ENCODE results near the gene FBXO44. TPM values are rescaled to one million over a fixed set of nuclear protein-coding genes. Genes with fewer than 3 reads are reported as not detected.

The FBXO44 gene
- total and polyA plus RNA-seq, 2 donors from 2014 or later = 22.5 to 66.6 TPM

GRCh38 chr1:11615090-11615489 lies 39.6 kb upstream of the FBXO44 start:
- H3K4me3 ChIP-seq (ENCODE audit: low read length in 3 of 3) = no peak overlapping the region
- H3K9me3 ChIP-seq (ENCODE audit: control insufficient read depth in 2 of 3, insufficient read depth in 1 of 3, low read length in 3 of 3) = no peaks in the 10 kb centered on the region
- H3K4me1 ChIP-seq (ENCODE audit: control insufficient read depth in 2 of 3, insufficient read depth in 2 of 3, low read depth in 1 of 3, low read length in 3 of 3) = no peaks in the 10 kb centered on the region
- FAIRE-seq (no peak), DNase-seq (no peak)
- intact Hi-C loops (cut with DNase I) = no loop called here
- H3K27ac ChIP-seq (ENCODE audit: low read depth in 2 of 2, low read length in 2 of 2) = no peak overlapping the region
- TF ChIP-seq CTCF (IDR thresholded peaks at IDR 0.05; ENCODE audit: borderline replicate concordance, extremely low read depth, insufficient read depth) = no peak
- no peaks in the 10 kb centered on the region for H3K36me3 ChIP-seq (ENCODE audit: control insufficient read depth in 2 of 3, insufficient read depth in 3 of 3, low read length in 3 of 3)
- H3K9ac ChIP-seq (ENCODE audit: low read length in 3 of 3) = no peak overlapping the region
- H3K27me3 ChIP-seq (ENCODE audit: control insufficient read depth, insufficient read depth, low read length) = no peaks in the 10 kb centered on the region

DNA sequence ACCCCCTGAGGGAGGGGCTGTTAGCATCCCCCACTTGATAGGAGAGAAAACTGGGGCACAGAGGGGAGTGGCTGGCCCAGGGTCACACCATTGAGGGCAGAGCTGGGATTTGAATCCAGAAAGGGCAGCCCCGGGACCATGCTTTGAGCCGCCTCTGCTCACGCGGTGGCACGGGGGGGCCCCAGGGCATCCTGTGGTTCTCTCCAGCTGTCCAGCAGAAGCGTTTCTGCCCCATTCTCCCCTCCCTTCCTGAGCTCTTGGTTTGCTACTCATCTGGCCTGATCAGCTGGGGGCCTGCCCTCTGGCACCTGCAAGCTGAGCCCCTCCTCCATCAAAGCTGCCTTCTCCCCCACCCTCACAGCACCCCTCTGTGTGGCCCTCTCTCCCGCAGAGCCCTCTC lies 37.9 kb upstream of the FBXO44 start:
- no peak overlapping the region for H3K27ac ChIP-seq (ENCODE audit: low read depth in 2 of 2, low read length in 2 of 2)
- H3K4me3 ChIP-seq (ENCODE audit: low read length in 3 of 3) = no peak overlapping the region
- H3K36me3 ChIP-seq (ENCODE audit: control insufficient read depth in 2 of 3, insufficient read depth in 3 of 3, low read length in 3 of 3) = no peaks in the 10 kb centered on the region
- H3K4me1 ChIP-seq (ENCODE audit: control insufficient read depth in 2 of 3, insufficient read depth in 2 of 3, low read depth in 1 of 3, low read length in 3 of 3) = no peaks in the 10 kb centered on the region
- no peak for FAIRE-seq
- H3K9ac ChIP-seq (ENCODE audit: low read length in 3 of 3) = no peak overlapping the region
- no peak for TF ChIP-seq CTCF (IDR thresholded peaks at IDR 0.05; ENCODE audit: borderline replicate concordance, extremely low read depth, insufficient read depth)
- no peak for DNase-seq
- H3K27me3 ChIP-seq (ENCODE audit: control insufficient read depth, insufficient read depth, low read length) = no peaks in the 10 kb centered on the region
- no peaks in the 10 kb centered on the region for H3K9me3 ChIP-seq (ENCODE audit: control insufficient read depth in 2 of 3, insufficient read depth in 1 of 3, low read length in 3 of 3)
- intact Hi-C loops (cut with DNase I) = no loop called here

GRCh38 chr1:11617314-11617713 lies 37.4 kb upstream of the FBXO44 start:
- no peaks in the 10 kb centered on the region for H3K9me3 ChIP-seq (ENCODE audit: control insufficient read depth in 2 of 3, insufficient read depth in 1 of 3, low read length in 3 of 3)
- H3K27me3 ChIP-seq (ENCODE audit: control insufficient read depth, insufficient read depth, low read length) = no peaks in the 10 kb centered on the region
- intact Hi-C loops (cut with DNase I) = no loop called here
- H3K9ac ChIP-seq (ENCODE audit: low read length in 3 of 3) = no peak overlapping the region
- H3K4me1 ChIP-seq (ENCODE audit: control insufficient read depth in 2 of 3, insufficient read depth in 2 of 3, low read depth in 1 of 3, low read length in 3 of 3) = no peaks in the 10 kb centered on the region
- DNase-seq (no peak), FAIRE-seq (no peak)
- no peak overlapping the region for H3K4me3 ChIP-seq (ENCODE audit: low read length in 3 of 3)
- H3K36me3 ChIP-seq (ENCODE audit: control insufficient read depth in 2 of 3, insufficient read depth in 3 of 3, low read length in 3 of 3) = no peaks in the 10 kb centered on the region
- no peak overlapping the region for H3K27ac ChIP-seq (ENCODE audit: low read depth in 2 of 2, low read length in 2 of 2)
- TF ChIP-seq CTCF (IDR thresholded peaks at IDR 0.05; ENCODE audit: borderline replicate concordance, extremely low read depth, insufficient read depth) = no peak

- no peak for FAIRE-seq
- H3K4me1 ChIP-seq (ENCODE audit: control insufficient read depth in 2 of 3, insufficient read depth in 2 of 3, low read depth in 1 of 3, low read length in 3 of 3) = no peaks in the 10 kb centered on the region
These were observed 36.9 kb upstream of the FBXO44 start for GRCh38 chr1:11617741-11618140.

More at GRCh38 chr1:11617741-11618140, 36.9 kb upstream of the FBXO44 start:
- Histone ChIP-seq H3K27me3 (ENCODE audit: control insufficient read depth, insufficient read depth, low read length) (no peaks in the 10 kb centered on the region), H3K9ac (ENCODE audit: low read length in 3 of 3) (no peak overlapping the region), H3K36me3 (ENCODE audit: control insufficient read depth in 2 of 3, insufficient read depth in 3 of 3, low read length in 3 of 3) (no peaks in the 10 kb centered on the region), H3K27ac (ENCODE audit: low read depth in 2 of 2, low read length in 2 of 2) (no peak overlapping the region), H3K4me3 (ENCODE audit: low read length in 3 of 3) (no peak overlapping the region), H3K9me3 (ENCODE audit: control insufficient read depth in 2 of 3, insufficient read depth in 1 of 3, low read length in 3 of 3) (no peaks in the 10 kb centered on the region)
- no peak for TF ChIP-seq CTCF (IDR thresholded peaks at IDR 0.05; ENCODE audit: borderline replicate concordance, extremely low read depth, insufficient read depth)
- intact Hi-C loops (cut with DNase I) = no loop called here
- DNase-seq = no peak
